ENCODE data around the gene SLC41A3. TPM values are rescaled to one million over a fixed set of nuclear protein-coding genes. Genes with fewer than 3 reads are reported as not detected.

SLC41A3 gene
- total RNA-seq, 1 experiment from 2014 or later = 35.5 TPM

- Histone ChIP-seq H2AK5ac (ENCODE audit: insufficient read length, low read length) (no peak overlapping the region), H4K8ac (replicated peaks; ENCODE audit: insufficient read length, low read depth, low read length) (no peak overlapping the region), H3T11ph (ENCODE audit: low read length) (no peak overlapping the region), H3K79me2 (ENCODE audit: insufficient read depth, low read length) (no peaks in the 10 kb centered on the region), H4K5ac (ENCODE audit: insufficient read length, low read depth, low read length) (no peak overlapping the region), H4K20me1 (ENCODE audit: control insufficient read depth, insufficient read depth, insufficient read length) (no peaks in the 10 kb centered on the region), H3K4me1 (ENCODE audit: insufficient read depth, low read length) (no peaks in the 10 kb centered on the region), H3K18ac (ENCODE audit: insufficient read length, low read depth, low read length) (no peak overlapping the region), H3K4me2 (ENCODE audit: insufficient read depth, insufficient read length, low read length) (no peak overlapping the region), H3K27me3 (ENCODE audit: insufficient read depth, low read length) (no peaks in the 10 kb centered on the region), H3K56ac (ENCODE audit: insufficient read length, low read depth, low read length) (no peak overlapping the region), H3K9ac (ENCODE audit: extremely low read depth, insufficient read length, low read length) (no peak overlapping the region), H4K91ac (ENCODE audit: insufficient read length, low read depth, low read length) (no peak overlapping the region), H3K23me2 (ENCODE audit: insufficient read length, low read depth, low read length, poor library complexity, severe bottlenecking) (no peaks in the 10 kb centered on the region), H3K4ac (ENCODE audit: low read depth, low read length) (no peak overlapping the region), H2BK5ac (ENCODE audit: insufficient read length, low read length) (no peak overlapping the region), H3K27ac (ENCODE audit: insufficient read length, low read depth, low read length) (no peak overlapping the region), H2BK12ac (ENCODE audit: insufficient read length, low read depth, low read length) (no peak overlapping the region), H3K79me1 (ENCODE audit: insufficient read depth, low read depth, low read length, poor library complexity, severe bottlenecking) (no peaks in the 10 kb centered on the region), H3K9me3 (ENCODE audit: control insufficient read depth, low read depth, low read length) (no peaks in the 10 kb centered on the region), H2BK15ac (ENCODE audit: low read depth, low read length) (no peak overlapping the region), H2BK120ac (ENCODE audit: low read depth, low read length, poor library complexity, severe bottlenecking) (no peak overlapping the region), H3K23ac (ENCODE audit: insufficient read length, low read depth, low read length) (no peak overlapping the region), H2BK20ac (ENCODE audit: low read depth, low read length, poor library complexity, severe bottlenecking) (no peak overlapping the region), H3K14ac (ENCODE audit: insufficient read depth, low read length) (0 out of 2 replicates have a peak overlapping the region, but pooled peaks have one; percentile 44), H2AFZ (ENCODE audit: low read length) (no peak overlapping the region)
- no peak for TF ChIP-seq CTCF (conservative IDR thresholded peaks at IDR 0.05)
- peak; percentile 40 for DNase-seq
- Mint-ChIP-seq H3K27ac (peak overlapping the region in 2 of 3 experiments; percentile 34 to 95; a peak in 4 of 7 replicates), H3K9me3 (peaks cover 0 to 5% of the 10 kb centered on the region in 2 experiments; a peak in 1 of 5 replicates), H3K36me3 (ENCODE audit: insufficient read depth in 1 of 3, low read depth in 3 of 3) (peaks cover 0 to 36% (median 32%) of the 10 kb centered on the region in 3 experiments; a peak in 5 of 7 replicates), H3K4me1 (peaks cover 16% of the 10 kb centered on the region in 2 experiments), H3K4me3 (no peak overlapping the region; a peak in 1 of 5 replicates), H3K27me3 (ENCODE audit: low read depth) (no peaks in the 10 kb centered on the region; the same call in 1 of the 2 replicates)
- no CpG with 5 or more reads among the region's 8 CpGs for WGBS (ENCODE audit: extremely low coverage, insufficient read length, low lambda C conversion rate)
Observed at GRCh38 chr3:126013751-126014156, 70.2 kb downstream of the SLC41A3 start.
